GM12874 (cell line): ENCODE data around the gene CELF1.

Experiments used
- TF ChIP-seq, protein P1 (sequence below): IDR thresholded peaks from 2 replicates; pipeline ENCODE4 v1.5.1; 2011; ENCODE audit warnings: low read depth, mild to moderate bottlenecking, control low read depth, low read length, moderate library complexity; ENCODE audit not compliant: insufficient read depth

The CELF1 gene

DNA sequence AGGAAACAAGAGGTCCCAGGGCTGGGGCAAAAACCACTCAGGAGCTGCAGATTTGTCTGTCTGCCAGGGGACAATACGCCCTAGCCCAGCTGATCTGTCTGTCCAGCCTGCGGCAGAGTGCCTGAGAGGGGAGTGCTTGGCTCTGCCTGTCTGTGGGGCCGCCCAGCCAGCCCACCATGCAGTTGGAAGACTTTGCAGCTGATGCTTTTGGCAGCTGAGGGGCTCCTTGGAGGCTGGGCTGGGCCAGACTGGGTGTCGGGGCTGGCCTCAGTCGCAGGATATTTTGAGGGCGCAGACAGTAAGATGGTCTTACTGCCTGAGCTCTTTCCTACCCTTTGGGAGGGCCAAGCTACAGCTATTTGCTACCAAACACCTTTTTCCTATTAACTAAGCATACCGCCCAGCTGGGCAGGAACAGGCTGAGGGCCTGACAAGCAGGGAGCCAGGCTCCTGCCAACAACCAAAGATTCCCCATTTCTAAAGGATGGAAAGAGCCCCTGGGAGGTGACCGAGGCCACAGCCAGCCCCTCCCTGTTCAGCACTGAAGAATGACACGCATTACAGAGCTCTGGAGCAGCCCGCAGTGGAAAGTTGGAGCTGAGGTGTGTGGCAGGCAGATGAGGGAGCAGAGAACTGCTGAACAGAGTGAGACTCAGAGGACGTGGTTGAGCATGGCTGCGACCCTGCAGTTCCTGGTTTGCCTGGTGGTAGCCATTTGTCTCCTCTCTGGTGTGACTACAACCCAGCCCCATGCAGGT, 33.3 kb upstream of the CELF1 start, which contains the start of gene FAM180B:
TSS of gene FAM180B (plus strand) at position 581 of the 758 bp plus-strand sequence. CDS start at position 672, 91 bp downstream.
- TF ChIP-seq, protein P1, sequence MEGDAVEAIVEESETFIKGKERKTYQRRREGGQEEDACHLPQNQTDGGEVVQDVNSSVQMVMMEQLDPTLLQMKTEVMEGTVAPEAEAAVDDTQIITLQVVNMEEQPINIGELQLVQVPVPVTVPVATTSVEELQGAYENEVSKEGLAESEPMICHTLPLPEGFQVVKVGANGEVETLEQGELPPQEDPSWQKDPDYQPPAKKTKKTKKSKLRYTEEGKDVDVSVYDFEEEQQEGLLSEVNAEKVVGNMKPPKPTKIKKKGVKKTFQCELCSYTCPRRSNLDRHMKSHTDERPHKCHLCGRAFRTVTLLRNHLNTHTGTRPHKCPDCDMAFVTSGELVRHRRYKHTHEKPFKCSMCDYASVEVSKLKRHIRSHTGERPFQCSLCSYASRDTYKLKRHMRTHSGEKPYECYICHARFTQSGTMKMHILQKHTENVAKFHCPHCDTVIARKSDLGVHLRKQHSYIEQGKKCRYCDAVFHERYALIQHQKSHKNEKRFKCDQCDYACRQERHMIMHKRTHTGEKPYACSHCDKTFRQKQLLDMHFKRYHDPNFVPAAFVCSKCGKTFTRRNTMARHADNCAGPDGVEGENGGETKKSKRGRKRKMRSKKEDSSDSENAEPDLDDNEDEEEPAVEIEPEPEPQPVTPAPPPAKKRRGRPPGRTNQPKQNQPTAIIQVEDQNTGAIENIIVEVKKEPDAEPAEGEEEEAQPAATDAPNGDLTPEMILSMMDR = no peak

DNA sequence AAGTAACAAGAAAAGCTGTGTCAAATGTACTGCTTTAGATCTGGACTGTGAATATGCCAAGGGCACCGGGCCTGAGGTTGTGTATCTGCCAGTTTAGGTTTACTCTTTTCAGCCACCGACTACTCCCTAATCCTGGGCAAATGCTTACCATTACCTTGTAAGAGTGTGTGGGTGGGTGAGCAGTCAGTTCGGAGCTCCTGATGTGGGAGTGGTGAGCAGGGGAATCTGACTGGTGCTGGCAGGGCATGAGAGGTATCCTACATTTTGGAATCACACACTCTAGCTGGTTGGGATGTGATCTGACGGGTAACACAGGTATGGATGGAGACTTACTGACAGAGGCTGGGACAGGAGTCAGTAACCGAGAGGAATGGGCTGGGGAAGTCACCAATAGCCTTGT, 30.9 kb upstream of the CELF1 start:
- TF ChIP-seq, protein P1 = no peak

DNA sequence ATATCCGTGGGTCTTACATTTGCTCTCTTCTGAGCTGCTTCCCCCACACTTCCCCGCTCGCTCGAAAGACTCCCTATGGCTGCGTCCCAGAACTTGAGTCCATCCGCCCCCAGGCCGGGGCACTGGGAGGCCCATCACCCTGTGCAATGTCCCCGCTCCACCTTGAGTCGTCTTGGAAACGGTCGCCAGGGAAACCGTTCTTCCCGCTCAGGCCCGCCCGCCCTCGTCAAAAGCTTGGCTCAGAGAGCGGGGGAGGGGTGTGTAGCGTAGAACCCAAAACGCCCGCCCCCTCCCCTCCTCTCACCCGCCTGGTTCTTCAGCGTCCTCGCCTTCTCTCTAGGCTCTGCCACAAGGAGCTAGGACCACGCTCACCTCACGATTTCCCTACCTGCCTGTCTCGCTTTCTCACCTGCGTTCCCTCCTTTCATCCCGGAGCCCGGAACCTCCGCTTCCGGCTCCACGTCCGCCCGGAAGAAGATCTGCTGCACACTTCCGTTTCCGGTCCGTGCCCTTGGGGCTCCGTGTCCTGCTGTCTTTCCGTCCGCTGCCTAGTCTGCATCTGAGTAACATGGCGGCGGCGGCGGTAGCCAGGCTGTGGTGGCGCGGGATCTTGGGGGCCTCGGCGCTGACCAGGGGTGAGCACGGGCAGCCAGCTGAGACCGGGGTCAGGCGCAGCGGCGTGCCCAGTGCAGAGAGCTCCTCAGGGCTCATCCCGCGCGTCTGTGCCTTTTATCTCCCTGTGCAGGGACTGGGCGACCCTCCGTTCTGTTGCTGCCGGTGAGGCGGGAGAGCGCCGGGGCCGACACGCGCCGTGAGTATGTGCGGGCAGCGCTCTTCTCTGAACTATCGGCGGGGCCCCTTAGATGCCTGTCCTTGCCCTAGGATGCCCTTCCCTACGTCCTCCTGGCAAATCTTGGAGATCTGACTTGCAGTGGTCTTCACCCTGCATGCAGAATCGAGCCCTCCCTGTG, 25.9 kb upstream of the CELF1 start, which contains the start of the genes KBTBD4 and NDUFS3:
TSS of gene KBTBD4 (minus strand) at position 447 of the 971 bp plus-strand sequence. CDS start at position 428, 19 bp downstream.
TSS of gene NDUFS3 (plus strand) at position 551 of the 971 bp plus-strand sequence. CDS start at position 569, 18 bp downstream.
- TF ChIP-seq, protein P1 = no peak

DNA sequence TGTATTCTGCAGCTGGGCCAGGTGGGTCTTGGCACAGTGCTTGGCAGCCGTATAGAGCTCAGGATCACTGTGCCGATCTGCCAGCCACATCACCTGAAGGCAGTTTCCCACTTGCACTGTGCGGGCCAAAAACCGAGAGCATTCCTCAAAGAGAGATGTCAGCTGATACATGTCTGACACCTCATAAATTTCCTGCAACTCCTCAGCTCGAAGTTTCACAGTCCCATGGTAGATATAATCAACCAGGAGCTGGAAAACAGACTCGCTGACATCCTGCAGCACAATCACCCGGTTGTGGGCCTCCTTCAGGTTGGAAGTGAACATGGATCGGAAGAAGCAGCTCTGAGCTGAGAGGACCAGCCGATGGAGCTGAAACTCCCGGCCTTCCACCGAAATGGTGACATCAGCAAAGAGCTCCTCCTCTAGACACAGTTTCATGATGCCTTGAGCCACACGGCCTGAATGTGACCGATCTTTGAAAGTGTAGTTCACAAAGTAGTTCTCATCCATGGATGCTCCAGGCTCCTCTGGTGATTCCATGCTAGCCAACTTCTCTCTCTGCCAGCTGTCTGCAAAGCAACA, 24.6 kb upstream of the CELF1 start:
- TF ChIP-seq, protein P1 = no peak

DNA sequence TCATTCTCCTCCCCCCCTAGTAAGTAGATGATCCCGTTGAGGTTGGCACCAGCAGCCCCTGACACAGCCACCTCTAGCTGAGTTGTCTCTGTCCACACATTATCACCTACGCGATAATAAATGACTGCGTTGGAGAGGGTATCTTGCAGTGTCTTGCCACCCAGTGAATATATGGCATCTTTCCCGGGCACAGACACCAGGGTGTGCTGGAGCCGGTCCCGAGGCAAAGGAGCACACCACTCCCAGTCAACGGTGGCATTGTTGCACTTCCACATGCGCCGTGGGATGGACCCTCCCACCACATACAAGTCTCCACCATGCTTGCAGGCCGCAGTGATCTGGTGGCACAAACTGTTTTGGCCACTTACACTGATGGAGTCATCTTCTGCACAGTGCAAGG, 20.4 kb upstream of the CELF1 start:
- TF ChIP-seq, protein P1 = no peak

DNA sequence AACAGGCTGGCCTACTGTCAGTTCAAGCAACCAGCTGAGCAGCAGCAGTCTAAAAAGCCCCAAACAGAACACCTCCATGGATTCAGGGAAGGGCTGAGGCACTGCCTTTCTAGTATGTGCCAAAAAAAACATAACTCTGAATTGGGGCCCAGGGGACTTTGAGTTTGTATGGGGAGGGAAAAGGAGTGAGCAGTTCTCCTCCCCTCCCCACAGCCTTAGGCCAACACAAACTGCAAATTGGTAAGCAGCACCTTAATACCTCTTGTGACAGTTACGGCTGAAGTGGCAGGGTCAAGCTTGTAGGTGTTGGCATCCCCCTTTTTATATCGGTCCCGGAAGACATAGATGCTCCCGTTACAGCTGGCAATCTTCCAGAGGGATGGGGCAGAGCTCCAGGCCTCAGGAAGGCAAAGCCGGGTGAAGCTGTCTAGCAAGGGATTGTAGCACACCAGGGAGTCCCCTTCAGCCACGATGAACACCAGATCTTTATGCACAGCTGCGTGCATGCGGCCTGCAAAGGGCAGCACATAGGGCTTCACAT, 19.9 kb upstream of the CELF1 start:
- TF ChIP-seq, protein P1 = no peak
